Loucy (cell line): Measurements from ENCODE around the gene CDKN2C.

ENCODE experiments used
- H2AFZ ChIP-seq: fragments of 200-600 bp; sonication (generic); 2 replicates; pipeline ENCODE4 v1.6.0; 2016; ENCODE audit warnings: antibody characterized with exemption, mild to moderate bottlenecking, low read length, moderate library complexity
- H3F3A ChIP-seq: fragments of 200-600 bp; 2 replicates; pipeline ENCODE4 v1.6.0; 2016; ENCODE audit warnings: antibody characterized with exemption, low read depth, mild to moderate bottlenecking
- H3K27me3 ChIP-seq: fragments of 200-600 bp; sonication (generic); 2 replicates; pipeline ENCODE4 v1.6.1; 2014; ENCODE audit warnings: low read length, mild to moderate bottlenecking; ENCODE audit not compliant: insufficient read depth, poor library complexity, severe bottlenecking
- H3K36me3 ChIP-seq: fragments of 200-600 bp; sonication (generic); 2 replicates; pipeline ENCODE4 v1.6.1; 2016; ENCODE audit warnings: low read length; ENCODE audit not compliant: insufficient read depth
- H3K4me1 ChIP-seq: fragments of 200-600 bp; sonication (generic); 2 replicates; pipeline ENCODE4 v1.5.1; 2014; ENCODE audit warnings: low read length, mild to moderate bottlenecking; ENCODE audit not compliant: insufficient read depth, poor library complexity, severe bottlenecking
- H3K4me2 ChIP-seq: fragments of 200-600 bp; sonication (generic); 2 replicates; pipeline ENCODE4 v1.6.0; 2014; ENCODE audit warnings: antibody characterized with exemption, low read length, low read depth, mild to moderate bottlenecking; ENCODE audit not compliant: poor library complexity, severe bottlenecking
- H3K4me3 ChIP-seq: fragments of 200-600 bp; sonication (generic); 2 replicates; pipeline ENCODE4 v1.5.1; 2014; ENCODE audit warnings: low read length, mild to moderate bottlenecking, mixed read lengths; ENCODE audit not compliant: poor library complexity, severe bottlenecking
- H3K79me2 ChIP-seq: fragments of 200-600 bp; sonication (generic); 2 replicates; pipeline ENCODE4 v1.6.1; 2014; ENCODE audit warnings: low read length; ENCODE audit not compliant: insufficient read depth
- H3K9ac ChIP-seq: fragments of 200-600 bp; sonication (generic); 2 replicates; pipeline ENCODE4 v1.6.0; 2014; ENCODE audit warnings: mild to moderate bottlenecking, low read depth, low read length, moderate library complexity; ENCODE audit not compliant: poor library complexity, severe bottlenecking
- H3K9me2 ChIP-seq: fragments of 200-600 bp; sonication (generic); replicated peaks from 2 replicates; pipeline ENCODE4 v1.6.1; 2016; ENCODE audit warnings: low read depth, low read length, mixed read lengths
- H3K9me3 ChIP-seq: fragments of 200-600 bp; sonication (generic); 2 replicates; pipeline ENCODE4 v1.6.1; 2014; ENCODE audit warnings: mild to moderate bottlenecking, antibody characterized with exemption, low read length, low read depth; ENCODE audit not compliant: insufficient read depth
- H4K20me1 ChIP-seq: fragments of 200-600 bp; sonication (generic); 2 replicates; pipeline ENCODE4 v1.6.0; 2014; ENCODE audit warnings: antibody characterized with exemption, low read length, mild to moderate bottlenecking; ENCODE audit not compliant: insufficient read depth, poor library complexity, severe bottlenecking
- EZH2phosphoT487 ChIP-seq: fragments of 200-600 bp; IDR thresholded peaks from 2 replicates; pipeline ENCODE4 v1.6.1; 2018; ENCODE audit warnings: antibody characterized with exemption, mild to moderate bottlenecking, moderate library complexity, borderline replicate concordance
- TF ChIP-seq, protein P1 (sequence below): fragments of 200-600 bp; sonication (generic); conservative IDR thresholded peaks from 2 replicates; pipeline ENCODE4 v1.5.1; 2014; ENCODE audit warnings: mild to moderate bottlenecking, antibody characterized with exemption, low read length

The CDKN2C gene

GRCh38 chr1:50980505-50980904, 10.5 kb downstream of the CDKN2C start:
- peaks cover 69% of the 10 kb centered on the region for H3K4me1 ChIP-seq
- peak overlapping the region; percentile 96 for H3K9ac ChIP-seq
- peaks cover 15% of the 10 kb centered on the region for H4K20me1 ChIP-seq
- no peaks in the 10 kb centered on the region for H3K36me3 ChIP-seq
- H3K79me2 ChIP-seq, result peaks cover 99% of the 10 kb centered on the region
- no peaks in the 10 kb centered on the region for H3K9me3 ChIP-seq
- no peaks in the 10 kb centered on the region for H3K9me2 ChIP-seq
- H3K27me3 ChIP-seq, result no peaks in the 10 kb centered on the region
- H3F3A ChIP-seq, result peaks cover 11% of the 10 kb centered on the region
- TF ChIP-seq EZH2phosphoT487, result no peak
- TF ChIP-seq, protein P1, sequence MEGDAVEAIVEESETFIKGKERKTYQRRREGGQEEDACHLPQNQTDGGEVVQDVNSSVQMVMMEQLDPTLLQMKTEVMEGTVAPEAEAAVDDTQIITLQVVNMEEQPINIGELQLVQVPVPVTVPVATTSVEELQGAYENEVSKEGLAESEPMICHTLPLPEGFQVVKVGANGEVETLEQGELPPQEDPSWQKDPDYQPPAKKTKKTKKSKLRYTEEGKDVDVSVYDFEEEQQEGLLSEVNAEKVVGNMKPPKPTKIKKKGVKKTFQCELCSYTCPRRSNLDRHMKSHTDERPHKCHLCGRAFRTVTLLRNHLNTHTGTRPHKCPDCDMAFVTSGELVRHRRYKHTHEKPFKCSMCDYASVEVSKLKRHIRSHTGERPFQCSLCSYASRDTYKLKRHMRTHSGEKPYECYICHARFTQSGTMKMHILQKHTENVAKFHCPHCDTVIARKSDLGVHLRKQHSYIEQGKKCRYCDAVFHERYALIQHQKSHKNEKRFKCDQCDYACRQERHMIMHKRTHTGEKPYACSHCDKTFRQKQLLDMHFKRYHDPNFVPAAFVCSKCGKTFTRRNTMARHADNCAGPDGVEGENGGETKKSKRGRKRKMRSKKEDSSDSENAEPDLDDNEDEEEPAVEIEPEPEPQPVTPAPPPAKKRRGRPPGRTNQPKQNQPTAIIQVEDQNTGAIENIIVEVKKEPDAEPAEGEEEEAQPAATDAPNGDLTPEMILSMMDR, result no peak
- no peak overlapping the region for H2AFZ ChIP-seq
- peak overlapping the region; percentile 91 for H3K4me2 ChIP-seq
- H3K4me3 ChIP-seq, result peak overlapping the region; percentile 85

- Histone ChIP-seq H3K9me2 (no peaks in the 10 kb centered on the region), H3K36me3 (no peaks in the 10 kb centered on the region), H3K4me1 (peaks cover 65% of the 10 kb centered on the region), H3K27me3 (no peaks in the 10 kb centered on the region), H3K79me2 (peaks cover 99% of the 10 kb centered on the region), H3K9me3 (no peaks in the 10 kb centered on the region), H2AFZ (no peak overlapping the region), H3K4me2 (peak overlapping the region; percentile 91), H3K9ac (peak overlapping the region; percentile 96), H3K4me3 (peak overlapping the region; percentile 85), H3F3A (peaks cover 3% of the 10 kb centered on the region), H4K20me1 (peaks cover 15% of the 10 kb centered on the region)
- no peak for TF ChIP-seq EZH2phosphoT487
- TF ChIP-seq, protein P1, result no peak
These were observed 11.7 kb downstream of the CDKN2C start for GRCh38 chr1:50981741-50982140.

GRCh38 chr1:50982611-50983010, 12.6 kb downstream of the CDKN2C start:
- H3K9me3 ChIP-seq, result no peaks in the 10 kb centered on the region
- H3K9me2 ChIP-seq, result no peaks in the 10 kb centered on the region
- TF ChIP-seq, protein P1, result no peak
- TF ChIP-seq EZH2phosphoT487, result no peak
- H3K79me2 ChIP-seq, result peaks cover 99% of the 10 kb centered on the region
- H3K36me3 ChIP-seq, result no peaks in the 10 kb centered on the region
- peak overlapping the region; percentile 85 for H3K4me3 ChIP-seq
- peaks cover 3% of the 10 kb centered on the region for H3F3A ChIP-seq
- no peaks in the 10 kb centered on the region for H3K27me3 ChIP-seq
- H4K20me1 ChIP-seq, result peaks cover 15% of the 10 kb centered on the region
- peak overlapping the region; percentile 96 for H3K9ac ChIP-seq
- H3K4me2 ChIP-seq, result peak overlapping the region; percentile 91
- H3K4me1 ChIP-seq, result peaks cover 65% of the 10 kb centered on the region
- no peak overlapping the region for H2AFZ ChIP-seq
